ENCODE data around the gene NAPSA.
"Not testable (repeated sequence)": the region's sequence is repeated elsewhere in the genome, so short reads cannot be mapped to it uniquely, and the experiment has no call there.

The NAPSA gene

GRCh38 chr19:50329926-50330294 is 35.5 kb downstream of the NAPSA start:
- not testable (repeated sequence) for DNase-seq

GRCh38 chr19:50329146-50329925 is 36.1 kb downstream of the NAPSA start, which contains the start of gene KCNC3:
KCNC3 (minus strand) TSS chr19:50329377; CDS start chr19:50329082, 295 bp downstream.
- peak; percentile 99 for DNase-seq

GRCh38 chr19:50328873-50329145 is 36.6 kb downstream of the NAPSA start:
- no peak for DNase-seq

GRCh38 chr19:50328224-50328872 is 37.1 kb downstream of the NAPSA start:
- DNase-seq: peak; percentile 9

- no peak for DNase-seq
Measured at GRCh38 chr19:50327461-50328223, 37.8 kb downstream of the NAPSA start.

GRCh38 chr19:50327013-50327412 is 38.4 kb downstream of the NAPSA start:
- DNase-seq: no peak

GRCh38 chr19:50326101-50326664 is 39.3 kb downstream of the NAPSA start:
- DNase-seq: no peak

GRCh38 chr19:50325310-50326100 is 39.9 kb downstream of the NAPSA start:
- peak; percentile 92 for DNase-seq

- DNase-seq: no peak
Measured at GRCh38 chr19:50324331-50324730, 41.1 kb downstream of the NAPSA start.

- DNase-seq: no peak
Measured at GRCh38 chr19:50323782-50324133, 41.7 kb downstream of the NAPSA start.

- DNase-seq: no peak
Measured at GRCh38 chr19:50322931-50323781, 42.3 kb downstream of the NAPSA start.

- no peak for DNase-seq
Measured at GRCh38 chr19:50322234-50322633, 43.2 kb downstream of the NAPSA start.

- DNase-seq: no peak
Measured at GRCh38 chr19:50321831-50322230, 43.6 kb downstream of the NAPSA start.

- DNase-seq: no peak
Measured at GRCh38 chr19:50320596-50320995, 44.8 kb downstream of the NAPSA start.

- no peak for DNase-seq
Measured at GRCh38 chr19:50320051-50320450, 45.4 kb downstream of the NAPSA start.

- no peak for DNase-seq
Measured at GRCh38 chr19:50319156-50319555, 46.3 kb downstream of the NAPSA start.

- DNase-seq: no peak
Measured at GRCh38 chr19:50318438-50318837, 47.0 kb downstream of the NAPSA start.

- no peak for DNase-seq
Measured at GRCh38 chr19:50317115-50317514, 48.3 kb downstream of the NAPSA start.

GRCh38 chr19:50315773-50316448 is 49.5 kb downstream of the NAPSA start:
- DNase-seq: peak; percentile 49

GRCh38 chr19:50314724-50315708 is 50.4 kb downstream of the NAPSA start:
- no peak for DNase-seq
